H9 (cell line): ENCODE measurements around the gene DISC1. TPM values are rescaled to one million over a fixed set of nuclear protein-coding genes. Genes with fewer than 3 reads are reported as not detected.

Source experiments
- DNase-seq: peaks from one replicate; pipeline ENCODE4 v3.0.0-alpha.2; 2017
- H2AFZ ChIP-seq: one replicate; pipeline ENCODE4 v1.6.1; 2013; ENCODE audit warnings: mild to moderate bottlenecking, low read length, control low read depth, moderate library complexity
- H2AK5ac ChIP-seq: 2 replicates; pipeline ENCODE4 v1.6.1; 2013; ENCODE audit warnings: low read length, control low read depth, mixed read lengths; ENCODE audit not compliant: insufficient read length
- H2BK120ac ChIP-seq: one replicate; pipeline ENCODE4 v1.6.1; 2013; ENCODE audit warnings: low read depth, mild to moderate bottlenecking, low read length, control low read depth, inconsistent platforms; ENCODE audit not compliant: poor library complexity, severe bottlenecking
- H2BK12ac ChIP-seq: 2 replicates; pipeline ENCODE4 v1.6.1; 2013; ENCODE audit warnings: low read length, control low read depth, mixed read lengths, low read depth; ENCODE audit not compliant: insufficient read length
- H2BK15ac ChIP-seq: 2 replicates; pipeline ENCODE4 v1.6.1; 2013; ENCODE audit warnings: low read depth, low read length, control low read depth
- H2BK20ac ChIP-seq: one replicate; pipeline ENCODE4 v1.6.1; 2013; ENCODE audit warnings: low read depth, mild to moderate bottlenecking, low read length, control low read depth, inconsistent platforms; ENCODE audit not compliant: poor library complexity, severe bottlenecking
- H2BK5ac ChIP-seq: 2 replicates; pipeline ENCODE4 v1.6.1; 2013; ENCODE audit warnings: low read length, control low read depth, mixed read lengths; ENCODE audit not compliant: insufficient read length
- H3K14ac ChIP-seq: 2 replicates; pipeline ENCODE4 v1.6.1; 2013; ENCODE audit warnings: low read length, control low read depth; ENCODE audit not compliant: insufficient read depth
- H3K18ac ChIP-seq: 2 replicates; pipeline ENCODE4 v1.6.1; 2013; ENCODE audit warnings: low read depth, mild to moderate bottlenecking, mixed read lengths, low read length, control low read depth; ENCODE audit not compliant: insufficient read length
- H3K23ac ChIP-seq: 2 replicates; pipeline ENCODE4 v1.6.1; 2013; ENCODE audit warnings: low read length, control low read depth, mixed read lengths, low read depth; ENCODE audit not compliant: insufficient read length
- H3K23me2 ChIP-seq: 2 replicates; pipeline ENCODE4 v1.6.1; 2013; ENCODE audit warnings: low read depth, mild to moderate bottlenecking, mixed read lengths, low read length, control low read depth; ENCODE audit not compliant: insufficient read length, poor library complexity, severe bottlenecking
- H3K27ac ChIP-seq: 2 replicates; pipeline ENCODE4 v1.5.1; 2013; ENCODE audit warnings: low read length, control low read depth, mixed read lengths, low read depth; ENCODE audit not compliant: insufficient read length
- H3K27me3 ChIP-seq: 2 replicates; pipeline ENCODE4 v1.6.1; 2013; ENCODE audit warnings: low read length, control low read depth, inconsistent platforms; ENCODE audit not compliant: insufficient read depth
- H3K4ac ChIP-seq: 2 replicates; pipeline ENCODE4 v1.6.1; 2013; ENCODE audit warnings: low read depth, mild to moderate bottlenecking, control low read depth, inconsistent platforms, low read length, moderate library complexity
- H3K4me1 ChIP-seq: 2 replicates; pipeline ENCODE4 v1.6.1; 2013; ENCODE audit warnings: low read length, control low read depth, inconsistent platforms; ENCODE audit not compliant: insufficient read depth
- H3K4me2 ChIP-seq: 2 replicates; pipeline ENCODE4 v1.6.1; 2013; ENCODE audit warnings: low read length, control low read depth, mixed read lengths; ENCODE audit not compliant: insufficient read length, insufficient read depth
- H3K56ac ChIP-seq: 2 replicates; pipeline ENCODE4 v1.6.1; 2013; ENCODE audit warnings: low read depth, mild to moderate bottlenecking, mixed read lengths, low read length, control low read depth; ENCODE audit not compliant: insufficient read length
- H3K79me1 ChIP-seq: 2 replicates; pipeline ENCODE4 v1.6.1; 2013; ENCODE audit warnings: low read depth, mild to moderate bottlenecking, moderate library complexity, low read length, control low read depth, inconsistent platforms; ENCODE audit not compliant: insufficient read depth, poor library complexity, severe bottlenecking
- H3K79me2 ChIP-seq: 2 replicates; pipeline ENCODE4 v1.6.1; 2013; ENCODE audit warnings: low read length, control low read depth, inconsistent platforms; ENCODE audit not compliant: insufficient read depth
- H3K9ac ChIP-seq: 2 replicates; pipeline ENCODE4 v1.6.1; 2013; ENCODE audit warnings: low read length, control low read depth, mixed read lengths; ENCODE audit not compliant: insufficient read length; ENCODE audit errors: extremely low read depth
- H3K9me3 ChIP-seq: one replicate; pipeline ENCODE4 v1.6.1; 2013; ENCODE audit warnings: low read depth, low read length, inconsistent platforms; ENCODE audit not compliant: control insufficient read depth
- H3T11ph ChIP-seq: one replicate; pipeline ENCODE4 v1.6.1; 2013; ENCODE audit warnings: mild to moderate bottlenecking, low read length, control low read depth, inconsistent platforms
- H4K20me1 ChIP-seq: one replicate; pipeline ENCODE4 v1.6.1; 2013; ENCODE audit not compliant: control insufficient read depth, insufficient read length, insufficient read depth
- H4K5ac ChIP-seq: 2 replicates; pipeline ENCODE4 v1.6.1; 2013; ENCODE audit warnings: low read depth, mild to moderate bottlenecking, mixed read lengths, low read length, control low read depth; ENCODE audit not compliant: insufficient read length
- H4K8ac ChIP-seq: replicated peaks from 2 replicates; pipeline ENCODE4 v1.6.1; 2013; ENCODE audit warnings: low read length, control low read depth, mixed read lengths, low read depth; ENCODE audit not compliant: insufficient read length
- H4K91ac ChIP-seq: 2 replicates; pipeline ENCODE4 v1.6.1; 2013; ENCODE audit warnings: low read depth, mild to moderate bottlenecking, moderate library complexity, mixed read lengths, low read length, control low read depth; ENCODE audit not compliant: insufficient read length
- H3K27ac Mint-ChIP-seq, 3 experiments: 2 replicates in 2 of 3; 3 replicates in 1 of 3; pipeline ENCODE4 v1.8.0; 2020 to 2021; ENCODE audit warnings: mixed read lengths in 3 of 3, mild to moderate bottlenecking in 1 of 3, moderate library complexity in 1 of 3
- H3K27me3 Mint-ChIP-seq: 2 replicates; pipeline ENCODE4 v1.8.0; 2021; ENCODE audit warnings: low read depth, mild to moderate bottlenecking, moderate library complexity, mixed read lengths
- H3K36me3 Mint-ChIP-seq, 3 experiments: 2 replicates in 2 of 3; 3 replicates in 1 of 3; pipeline ENCODE4 v1.8.0; 2020 to 2021; ENCODE audit warnings: low read depth in 3 of 3, mixed read lengths in 3 of 3; ENCODE audit not compliant: insufficient read depth in 1 of 3
- H3K4me1 Mint-ChIP-seq, 2 experiments: 2 replicates each; pipeline ENCODE4 v1.8.0; 2020; ENCODE audit warnings: mixed read lengths in 2 of 2
- H3K4me3 Mint-ChIP-seq, 2 experiments: 2 replicates in 1 of 2; 3 replicates in 1 of 2; pipeline ENCODE4 v1.8.0; 2020 to 2021; ENCODE audit warnings: mild to moderate bottlenecking in 2 of 2, mixed read lengths in 2 of 2, moderate library complexity in 1 of 2
- H3K9me3 Mint-ChIP-seq, 2 experiments: 2 replicates in 1 of 2; 3 replicates in 1 of 2; pipeline ENCODE4 v1.8.0; 2020; ENCODE audit warnings: mild to moderate bottlenecking in 2 of 2, mixed read lengths in 2 of 2, moderate library complexity in 1 of 2
- whole genome bisulfite sequencing: extraction: QIAGEN DNeasy Blood & Tissue Kit; methylation state at CpG from one replicate; pipeline ENCODE4 v1.1.7; 2013; ENCODE audit warnings: missing lambda C conversion rate, low lambda C conversion rate, mixed read lengths; ENCODE audit not compliant: insufficient read length; ENCODE audit errors: extremely low coverage; 5-methylcytosine and 5-hydroxymethylcytosine counted together
- total RNA-seq: library from RNA; stranded (reverse); gene quantifications from 2 replicates; pipeline ENCODE4 v1.2.1, GENCODE V29; 2021
- TF ChIP-seq, protein P1 (sequence below): fragments of 200-600 bp; sonication (generic); conservative IDR thresholded peaks from 3 replicates; pipeline ENCODE4 v1.8.0; 2021; ENCODE audit warnings: antibody characterized with exemption, mild to moderate bottlenecking

DISC1 gene
- total RNA-seq, 1 experiment from 2014 or later, result 2.5 TPM

DNA sequence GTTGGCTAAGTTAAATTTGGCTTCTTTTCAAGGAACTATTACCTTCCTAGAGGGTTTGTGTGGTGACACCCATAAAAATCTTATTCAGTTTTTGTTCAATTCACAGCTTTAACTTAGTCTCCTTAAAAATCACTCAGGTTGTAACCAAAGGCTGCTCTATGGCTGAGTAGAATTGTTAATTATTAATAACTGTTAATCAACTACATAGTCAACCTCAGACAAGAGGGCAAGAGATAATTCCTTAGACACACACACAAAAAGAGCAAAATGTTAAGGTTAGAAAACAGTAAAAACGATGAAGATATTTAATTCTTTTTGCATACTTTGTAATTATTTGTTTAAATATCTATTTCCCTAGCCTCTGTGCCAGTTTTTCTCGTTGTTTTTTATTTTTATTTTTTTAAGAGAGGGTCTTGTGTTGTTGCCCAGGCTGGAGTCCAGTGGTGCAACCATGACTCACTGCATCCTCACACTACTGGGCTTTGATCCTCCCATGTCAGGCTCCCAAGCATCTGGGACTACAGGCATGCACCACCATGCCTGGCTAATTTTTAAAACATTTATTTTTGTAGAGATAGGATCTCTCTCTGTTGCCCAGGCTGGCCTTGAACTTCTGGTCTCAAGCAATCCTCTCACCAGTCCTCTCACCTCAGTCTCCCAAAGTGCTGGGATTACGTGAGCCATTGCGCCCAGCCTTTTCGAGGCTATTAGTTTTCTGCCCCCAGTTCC is 215.2 kb downstream of the DISC1 start:
- Histone ChIP-seq H2AK5ac (no peak overlapping the region), H2BK20ac (no peak overlapping the region), H2BK120ac (no peak overlapping the region), H3K79me1 (no peaks in the 10 kb centered on the region), H3K23me2 (no peaks in the 10 kb centered on the region), H3K9ac (no peak overlapping the region), H2AFZ (no peak overlapping the region), H4K20me1 (no peaks in the 10 kb centered on the region), H3K56ac (no peak overlapping the region), H3K27me3 (no peaks in the 10 kb centered on the region), H3K4ac (no peak overlapping the region), H2BK5ac (no peak overlapping the region), H3K23ac (no peak overlapping the region), H2BK15ac (no peak overlapping the region), H3T11ph (no peak overlapping the region), H4K5ac (no peak overlapping the region), H3K27ac (no peak overlapping the region), H3K9me3 (no peaks in the 10 kb centered on the region), H4K8ac (no peak overlapping the region), H3K14ac (no peak overlapping the region), H3K18ac (no peak overlapping the region), H4K91ac (no peak overlapping the region), H3K4me2 (no peak overlapping the region), H2BK12ac (no peak overlapping the region), H3K4me1 (no peaks in the 10 kb centered on the region), H3K79me2 (no peaks in the 10 kb centered on the region)
- Mint-ChIP-seq H3K27ac (no peak overlapping the region), H3K4me3 (no peak overlapping the region), H3K27me3 (peaks cover 16% of the 10 kb centered on the region), H3K36me3 (no peaks in the 10 kb centered on the region), H3K9me3 (no peaks in the 10 kb centered on the region; a peak in 1 of 5 replicates), H3K4me1 (peaks cover 3 to 6% of the 10 kb centered on the region in 2 experiments; a peak in 2 of 4 replicates)
- TF ChIP-seq, protein P1, sequence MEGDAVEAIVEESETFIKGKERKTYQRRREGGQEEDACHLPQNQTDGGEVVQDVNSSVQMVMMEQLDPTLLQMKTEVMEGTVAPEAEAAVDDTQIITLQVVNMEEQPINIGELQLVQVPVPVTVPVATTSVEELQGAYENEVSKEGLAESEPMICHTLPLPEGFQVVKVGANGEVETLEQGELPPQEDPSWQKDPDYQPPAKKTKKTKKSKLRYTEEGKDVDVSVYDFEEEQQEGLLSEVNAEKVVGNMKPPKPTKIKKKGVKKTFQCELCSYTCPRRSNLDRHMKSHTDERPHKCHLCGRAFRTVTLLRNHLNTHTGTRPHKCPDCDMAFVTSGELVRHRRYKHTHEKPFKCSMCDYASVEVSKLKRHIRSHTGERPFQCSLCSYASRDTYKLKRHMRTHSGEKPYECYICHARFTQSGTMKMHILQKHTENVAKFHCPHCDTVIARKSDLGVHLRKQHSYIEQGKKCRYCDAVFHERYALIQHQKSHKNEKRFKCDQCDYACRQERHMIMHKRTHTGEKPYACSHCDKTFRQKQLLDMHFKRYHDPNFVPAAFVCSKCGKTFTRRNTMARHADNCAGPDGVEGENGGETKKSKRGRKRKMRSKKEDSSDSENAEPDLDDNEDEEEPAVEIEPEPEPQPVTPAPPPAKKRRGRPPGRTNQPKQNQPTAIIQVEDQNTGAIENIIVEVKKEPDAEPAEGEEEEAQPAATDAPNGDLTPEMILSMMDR, result no peak
- WGBS, result no CpG with 5 or more reads among the region's 5 CpGs
- DNase-seq, result no peak
